Tibial nerve (tissue), 4 donors: ENCODE results near the gene RAB26.

Experiments
- EP300 ChIP-seq, 2 donors: sonication (generic); formaldehyde crosslinking; IDR thresholded peaks; one replicate each; pipeline ENCODE4 v1.6.1; 2017; ENCODE audit warnings: antibody characterized with exemption in 2 of 2, mild to moderate bottlenecking in 1 of 2
- POLR2A ChIP-seq, 2 donors: fragments of 450-650 bp; IDR thresholded peaks; one replicate each; pipeline ENCODE4 v1.6.1; 2017; ENCODE audit warnings: antibody characterized with exemption in 2 of 2, mild to moderate bottlenecking in 2 of 2, moderate library complexity in 2 of 2
- TF ChIP-seq, protein P1 (sequence below), 5 experiments: fragments of 200-600 bp in 3 of 5; fragments of 450-650 bp in 2 of 5; sonication (generic) in 3 of 5; IDR thresholded peaks; one replicate each; pipeline ENCODE4 v1.5.1; 2016 to 2019; ENCODE audit warnings: antibody characterized with exemption in 5 of 5, mild to moderate bottlenecking in 3 of 5, moderate library complexity in 2 of 5

DNA sequence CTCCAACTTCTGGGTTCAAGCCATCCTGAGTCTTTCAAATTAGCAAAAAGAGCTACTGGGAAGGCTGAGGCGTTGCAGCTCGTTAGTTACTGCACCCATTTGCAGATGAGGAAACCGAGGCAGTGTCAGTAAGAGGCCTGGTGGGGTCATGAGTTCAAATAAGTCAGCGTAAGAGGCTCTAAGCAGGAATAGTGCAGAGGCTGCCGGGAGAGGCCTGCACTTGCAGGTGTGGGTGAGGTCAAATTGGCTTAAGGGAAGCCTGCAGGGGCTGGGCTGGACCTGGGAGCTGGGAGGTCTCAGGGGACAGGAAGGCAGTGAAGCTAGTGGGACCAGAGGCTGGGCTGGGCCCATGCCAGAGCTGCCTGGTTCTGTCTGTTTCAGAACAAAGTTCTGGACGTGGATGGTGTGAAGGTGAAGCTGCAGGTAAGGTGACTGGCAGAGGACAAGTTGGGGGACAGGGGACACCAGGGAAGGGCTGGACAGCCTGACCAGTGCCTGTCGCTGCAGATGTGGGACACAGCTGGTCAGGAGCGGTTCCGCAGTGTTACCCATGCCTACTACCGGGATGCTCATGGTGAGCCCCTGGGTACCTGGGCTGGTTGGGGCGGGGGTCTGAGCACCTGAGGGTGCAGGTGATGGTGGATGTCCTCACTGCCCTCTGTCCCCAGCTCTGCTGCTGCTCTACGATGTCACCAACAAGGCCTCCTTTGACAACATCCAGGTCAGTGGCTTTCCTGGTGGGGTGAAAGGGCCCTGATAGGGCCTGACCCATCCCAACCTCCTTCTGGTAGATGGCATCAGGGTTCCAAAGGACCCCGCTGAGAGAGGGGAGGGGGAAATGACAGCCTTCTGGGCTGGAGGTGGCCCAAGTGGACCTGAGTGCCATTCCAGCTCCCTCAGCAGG lies 3.0 kb downstream of the RAB26 start:
- TF ChIP-seq POLR2A (IDR thresholded peaks at IDR 0.05): no peak
- TF ChIP-seq, protein P1, sequence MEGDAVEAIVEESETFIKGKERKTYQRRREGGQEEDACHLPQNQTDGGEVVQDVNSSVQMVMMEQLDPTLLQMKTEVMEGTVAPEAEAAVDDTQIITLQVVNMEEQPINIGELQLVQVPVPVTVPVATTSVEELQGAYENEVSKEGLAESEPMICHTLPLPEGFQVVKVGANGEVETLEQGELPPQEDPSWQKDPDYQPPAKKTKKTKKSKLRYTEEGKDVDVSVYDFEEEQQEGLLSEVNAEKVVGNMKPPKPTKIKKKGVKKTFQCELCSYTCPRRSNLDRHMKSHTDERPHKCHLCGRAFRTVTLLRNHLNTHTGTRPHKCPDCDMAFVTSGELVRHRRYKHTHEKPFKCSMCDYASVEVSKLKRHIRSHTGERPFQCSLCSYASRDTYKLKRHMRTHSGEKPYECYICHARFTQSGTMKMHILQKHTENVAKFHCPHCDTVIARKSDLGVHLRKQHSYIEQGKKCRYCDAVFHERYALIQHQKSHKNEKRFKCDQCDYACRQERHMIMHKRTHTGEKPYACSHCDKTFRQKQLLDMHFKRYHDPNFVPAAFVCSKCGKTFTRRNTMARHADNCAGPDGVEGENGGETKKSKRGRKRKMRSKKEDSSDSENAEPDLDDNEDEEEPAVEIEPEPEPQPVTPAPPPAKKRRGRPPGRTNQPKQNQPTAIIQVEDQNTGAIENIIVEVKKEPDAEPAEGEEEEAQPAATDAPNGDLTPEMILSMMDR (IDR thresholded peaks at IDR 0.05): no peak
- TF ChIP-seq EP300 (IDR thresholded peaks at IDR 0.05): no peak
